NB4 (cell line): ENCODE results near the gene PITPNC1.

Experiments
- MAX ChIP-seq: IDR thresholded peaks from 2 replicates; pipeline ENCODE4 v1.6.1; 2011; ENCODE audit warnings: low read depth, low read length
- POLR2A ChIP-seq: IDR thresholded peaks from 2 replicates; pipeline ENCODE4 v1.6.1; 2011; ENCODE audit warnings: mild to moderate bottlenecking; ENCODE audit not compliant: insufficient read length; ENCODE audit errors: extremely low read depth
- TF ChIP-seq, protein P1 (sequence below): IDR thresholded peaks from one replicate; pipeline ENCODE4 v1.5.1; 2012; ENCODE audit warnings: low read depth, low read length

DNA sequence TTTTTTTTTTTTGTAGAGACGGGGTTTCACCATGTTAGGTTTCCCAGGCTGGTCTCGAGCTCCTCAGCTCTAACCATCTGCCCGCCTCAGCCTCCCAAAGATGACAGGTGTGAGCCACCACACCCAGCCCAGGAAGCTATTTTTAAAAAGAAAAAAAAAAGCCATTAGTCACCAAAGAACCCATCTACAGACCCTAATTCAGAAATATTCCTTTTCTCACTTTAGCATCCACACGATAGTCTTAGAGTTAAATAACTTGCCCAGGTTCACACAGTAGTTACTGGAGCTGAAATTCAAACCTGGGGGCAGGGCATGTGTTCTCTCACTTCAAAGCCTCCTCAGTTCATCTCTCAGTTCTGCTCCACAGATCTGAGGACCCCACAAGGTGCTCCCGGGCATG is 270.4 kb downstream of the PITPNC1 start:
- TF ChIP-seq POLR2A, result no peak
- TF ChIP-seq, protein P1, sequence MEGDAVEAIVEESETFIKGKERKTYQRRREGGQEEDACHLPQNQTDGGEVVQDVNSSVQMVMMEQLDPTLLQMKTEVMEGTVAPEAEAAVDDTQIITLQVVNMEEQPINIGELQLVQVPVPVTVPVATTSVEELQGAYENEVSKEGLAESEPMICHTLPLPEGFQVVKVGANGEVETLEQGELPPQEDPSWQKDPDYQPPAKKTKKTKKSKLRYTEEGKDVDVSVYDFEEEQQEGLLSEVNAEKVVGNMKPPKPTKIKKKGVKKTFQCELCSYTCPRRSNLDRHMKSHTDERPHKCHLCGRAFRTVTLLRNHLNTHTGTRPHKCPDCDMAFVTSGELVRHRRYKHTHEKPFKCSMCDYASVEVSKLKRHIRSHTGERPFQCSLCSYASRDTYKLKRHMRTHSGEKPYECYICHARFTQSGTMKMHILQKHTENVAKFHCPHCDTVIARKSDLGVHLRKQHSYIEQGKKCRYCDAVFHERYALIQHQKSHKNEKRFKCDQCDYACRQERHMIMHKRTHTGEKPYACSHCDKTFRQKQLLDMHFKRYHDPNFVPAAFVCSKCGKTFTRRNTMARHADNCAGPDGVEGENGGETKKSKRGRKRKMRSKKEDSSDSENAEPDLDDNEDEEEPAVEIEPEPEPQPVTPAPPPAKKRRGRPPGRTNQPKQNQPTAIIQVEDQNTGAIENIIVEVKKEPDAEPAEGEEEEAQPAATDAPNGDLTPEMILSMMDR, result no peak
- no peak for TF ChIP-seq MAX
